Endodermal cell (in vitro differentiated cells): ENCODE data around the gene SEMA3G. TPM values are rescaled to one million over a fixed set of nuclear protein-coding genes. Genes with fewer than 3 reads are reported as not detected.

Experiments used
- DNase-seq: peaks from one replicate; pipeline ENCODE4 v3.0.0-alpha.2; 2017
- H3K27ac ChIP-seq: 2 replicates; pipeline ENCODE4 v1.5.1; 2013; ENCODE audit warnings: mild to moderate bottlenecking, low read depth, low read length, moderate library complexity
- H3K27me3 ChIP-seq: 2 replicates; pipeline ENCODE4 v1.6.1; 2013; ENCODE audit warnings: mild to moderate bottlenecking, low read length, moderate library complexity; ENCODE audit not compliant: insufficient read depth, control insufficient read depth, poor library complexity, severe bottlenecking
- H3K36me3 ChIP-seq: 2 replicates; pipeline ENCODE4 v1.7.0; 2013; ENCODE audit warnings: mild to moderate bottlenecking, low read length, moderate library complexity; ENCODE audit not compliant: control insufficient read depth, insufficient read depth
- H3K4me1 ChIP-seq: one replicate; pipeline ENCODE4 v1.7.0; 2013; ENCODE audit warnings: low read length; ENCODE audit not compliant: control insufficient read depth, insufficient read depth
- H3K4me3 ChIP-seq: 2 replicates; pipeline ENCODE4 v1.5.1; 2013; ENCODE audit warnings: mild to moderate bottlenecking, low read length, moderate library complexity
- H3K9ac ChIP-seq: 2 replicates; pipeline ENCODE4 v1.6.1; 2013; ENCODE audit warnings: mild to moderate bottlenecking, low read length, moderate library complexity; ENCODE audit not compliant: poor library complexity, severe bottlenecking; ENCODE audit errors: extremely low read depth
- H3K9me3 ChIP-seq: 2 replicates; pipeline ENCODE4 v1.6.1; 2013; ENCODE audit warnings: mild to moderate bottlenecking, low read length, moderate library complexity; ENCODE audit not compliant: control insufficient read depth
- H3K27ac Mint-ChIP-seq: 2 replicates; pipeline ENCODE4 v1.8.0; 2020; ENCODE audit warnings: mixed read lengths
- H3K27me3 Mint-ChIP-seq: 2 replicates; pipeline ENCODE4 v1.8.0; 2021; ENCODE audit warnings: mild to moderate bottlenecking, mixed read lengths; ENCODE audit not compliant: insufficient read depth
- H3K36me3 Mint-ChIP-seq: 2 replicates; pipeline ENCODE4 v1.8.0; 2020; ENCODE audit warnings: low read depth, mixed read lengths
- H3K4me1 Mint-ChIP-seq: 2 replicates; pipeline ENCODE4 v1.8.0; 2020; ENCODE audit warnings: mixed read lengths
- H3K4me3 Mint-ChIP-seq: 2 replicates; pipeline ENCODE4 v1.8.0; 2020; ENCODE audit warnings: mild to moderate bottlenecking, moderate library complexity, mixed read lengths
- H3K9me3 Mint-ChIP-seq: 2 replicates; pipeline ENCODE4 v1.8.0; 2020; ENCODE audit warnings: mild to moderate bottlenecking, mixed read lengths
- CTCF ChIP-seq: fragments of 200-600 bp; sonication (generic); conservative IDR thresholded peaks from 2 replicates; pipeline ENCODE4 v1.5.0; 2021; ENCODE audit warnings: antibody characterized with exemption, mild to moderate bottlenecking
- WGBS, 2 experiments: methylation state at CpG; one replicate each; pipeline versions ENCODE4 v1.1.5 to v1.1.7; 2013; ENCODE audit warnings: missing lambda C conversion rate in 2 of 2, mixed read lengths in 1 of 2; ENCODE audit not compliant: insufficient coverage in 1 of 2, insufficient read length in 1 of 2; 5-methylcytosine and 5-hydroxymethylcytosine counted together
- total RNA-seq, 2 donors: library from RNA; stranded (reverse); fragmentation: NEBNext Ultra II Directional in 1 of 2; extraction: Animal tissue kit (Norgen Biotek cat#: 25700) in 1 of 2; gene quantifications; 2 replicates in 1 of 2; 3 replicates in 1 of 2; pipeline ENCODE4 v1.2.1, GENCODE V29; 2021

Gene SEMA3G
- total RNA-seq, 2 donors from 2014 or later: 2.5 to 8.6 TPM

GRCh38 chr3:52396907-52397591, 47.9 kb downstream of the SEMA3G start:
- Histone ChIP-seq H3K9ac (no peak overlapping the region), H3K27me3 (no peaks in the 10 kb centered on the region), H3K9me3 (no peaks in the 10 kb centered on the region), H3K4me3 (no peak overlapping the region), H3K4me1 (no peaks in the 10 kb centered on the region), H3K27ac (no peak overlapping the region), H3K36me3 (peaks cover 18% of the 10 kb centered on the region)
- no peak for TF ChIP-seq CTCF
- no peak for DNase-seq
- H3K27me3 Mint-ChIP-seq: peaks cover 3% of the 10 kb centered on the region
- H3K27ac Mint-ChIP-seq: no peak overlapping the region
- H3K36me3 Mint-ChIP-seq: peaks cover 7% of the 10 kb centered on the region
- no peak overlapping the region for H3K4me3 Mint-ChIP-seq
- 89 to 96% methylated on average over 4 to 10 of the region's 10 CpGs for WGBS, 2 experiments
- peaks cover 8% of the 10 kb centered on the region for H3K4me1 Mint-ChIP-seq
- H3K9me3 Mint-ChIP-seq: no peaks in the 10 kb centered on the region

GRCh38 chr3:52396011-52396906, 48.6 kb downstream of the SEMA3G start:
- H3K9me3 ChIP-seq: no peaks in the 10 kb centered on the region
- 90 to 93% methylated on average over 20 to 25 of the region's 25 CpGs for WGBS, 2 experiments
- no peak overlapping the region for H3K4me3 Mint-ChIP-seq

GRCh38 chr3:52395503-52395865, 49.4 kb downstream of the SEMA3G start:
- Histone ChIP-seq H3K27ac (no peak overlapping the region), H3K4me3 (no peak overlapping the region), H3K27me3 (no peaks in the 10 kb centered on the region), H3K9ac (no peak overlapping the region), H3K4me1 (no peaks in the 10 kb centered on the region), H3K9me3 (no peaks in the 10 kb centered on the region), H3K36me3 (peaks cover 4% of the 10 kb centered on the region)
- no peak for TF ChIP-seq CTCF
- H3K4me1 Mint-ChIP-seq: peaks cover 3% of the 10 kb centered on the region
- H3K27ac Mint-ChIP-seq: no peak overlapping the region
- peaks cover 9% of the 10 kb centered on the region for H3K27me3 Mint-ChIP-seq
- no peaks in the 10 kb centered on the region for H3K9me3 Mint-ChIP-seq
- DNase-seq: no peak
- H3K36me3 Mint-ChIP-seq: no peaks in the 10 kb centered on the region
- H3K4me3 Mint-ChIP-seq: no peak overlapping the region
- WGBS, 2 experiments: 83 to 84% methylated on average over 6 to 8 of the region's 8 CpGs

More at GRCh38 chr3:52396011-52396906, 48.6 kb downstream of the SEMA3G start:
- no peak for TF ChIP-seq CTCF
- Histone ChIP-seq H3K36me3 (peaks cover 10% of the 10 kb centered on the region), H3K9ac (no peak overlapping the region), H3K27ac (no peak overlapping the region), H3K4me1 (no peaks in the 10 kb centered on the region), H3K4me3 (no peak overlapping the region), H3K27me3 (no peaks in the 10 kb centered on the region)
- Mint-ChIP-seq H3K27me3 (peaks cover 8% of the 10 kb centered on the region), H3K4me1 (peaks cover 8% of the 10 kb centered on the region), H3K9me3 (no peaks in the 10 kb centered on the region), H3K27ac (no peak overlapping the region), H3K36me3 (peaks cover under 1% of the 10 kb centered on the region)
- no peak for DNase-seq
